Neuronal stem cell (in vitro differentiated cells): Measurements from ENCODE around the gene CARD14. TPM values are rescaled to one million over a fixed set of nuclear protein-coding genes. Genes with fewer than 3 reads are reported as not detected.
"Not testable (repeated sequence)": the region's sequence is repeated elsewhere in the genome, so short reads cannot be mapped to it uniquely, and the experiment has no call there.

ENCODE experiments used
- DNase-seq: peaks from one replicate; pipeline ENCODE4 v3.0.0-alpha.2; 2013; ENCODE audit warnings: low spot score
- H2AFZ ChIP-seq: one replicate; pipeline ENCODE4 v1.6.1; 2013; ENCODE audit warnings: mild to moderate bottlenecking, low read length, inconsistent platforms
- H2AK5ac ChIP-seq: 2 replicates; pipeline ENCODE4 v1.6.1; 2013; ENCODE audit warnings: low read depth, mild to moderate bottlenecking, inconsistent platforms, low read length, moderate library complexity, mixed read lengths
- H2BK120ac ChIP-seq: 2 replicates; pipeline ENCODE4 v1.6.1; 2013; ENCODE audit warnings: low read depth, mild to moderate bottlenecking, inconsistent platforms, low read length, moderate library complexity, mixed read lengths
- H2BK12ac ChIP-seq: one replicate; pipeline ENCODE4 v1.6.1; 2013; ENCODE audit warnings: low read length, inconsistent platforms
- H2BK15ac ChIP-seq: 2 replicates; pipeline ENCODE4 v1.6.1; 2013; ENCODE audit warnings: mild to moderate bottlenecking, low read length, inconsistent platforms, mixed read lengths
- H2BK5ac ChIP-seq: one replicate; pipeline ENCODE4 v1.6.1; 2013; ENCODE audit warnings: inconsistent platforms, mild to moderate bottlenecking, low read length, moderate library complexity
- H3K14ac ChIP-seq: one replicate; pipeline ENCODE4 v1.6.1; 2013; ENCODE audit warnings: low read length, inconsistent platforms
- H3K18ac ChIP-seq: 2 replicates; pipeline ENCODE4 v1.6.1; 2013; ENCODE audit warnings: low read length, inconsistent platforms
- H3K23ac ChIP-seq: 2 replicates; pipeline ENCODE4 v1.6.1; 2013; ENCODE audit warnings: low read depth, mild to moderate bottlenecking, mixed read lengths, low read length, inconsistent platforms; ENCODE audit not compliant: poor library complexity
- H3K27ac ChIP-seq: replicated peaks from 3 replicates; pipeline ENCODE4 v1.5.1; 2013; ENCODE audit warnings: low read length, inconsistent platforms
- H3K27me3 ChIP-seq, 3 experiments: 2 replicates each; pipeline ENCODE4 v1.6.1; 2013; ENCODE audit warnings: low read length in 3 of 3, mild to moderate bottlenecking in 2 of 3, inconsistent platforms in 1 of 3, low read depth in 1 of 3, mixed read lengths in 1 of 3, moderate library complexity in 1 of 3; ENCODE audit not compliant: control insufficient read depth in 3 of 3, insufficient read depth in 3 of 3
- H3K36me3 ChIP-seq, 2 donors: replicated peaks in 1 of 2; 2 replicates each; pipeline ENCODE4 v1.6.1; 2013; ENCODE audit warnings: low read length in 2 of 2; ENCODE audit not compliant: control insufficient read depth in 2 of 2, insufficient read depth in 2 of 2
- H3K4ac ChIP-seq: 2 replicates; pipeline ENCODE4 v1.6.1; 2013; ENCODE audit warnings: inconsistent platforms, mild to moderate bottlenecking, low read length, moderate library complexity
- H3K4me1 ChIP-seq, 2 donors: 1 replicate in 1 of 2; 2 replicates in 1 of 2; pipeline ENCODE4 v1.6.1; 2013; ENCODE audit warnings: low read length in 2 of 2, low read depth in 1 of 2; ENCODE audit not compliant: control insufficient read depth in 2 of 2, insufficient read depth in 1 of 2
- H3K4me2 ChIP-seq: one replicate; pipeline ENCODE4 v1.6.1; 2013; ENCODE audit warnings: mild to moderate bottlenecking, low read length, inconsistent platforms; ENCODE audit not compliant: insufficient read depth, poor library complexity, severe bottlenecking
- H3K4me3 ChIP-seq, 2 donors: 2 replicates each; pipeline ENCODE4 v1.5.1; 2013; ENCODE audit warnings: low read length in 2 of 2, mild to moderate bottlenecking in 2 of 2, inconsistent platforms in 1 of 2, moderate library complexity in 1 of 2
- H3K79me1 ChIP-seq: one replicate; pipeline ENCODE4 v1.6.1; 2013; ENCODE audit warnings: low read depth, mild to moderate bottlenecking, inconsistent platforms, low read length, moderate library complexity
- H3K9ac ChIP-seq: one replicate; pipeline ENCODE4 v1.6.1; 2013; ENCODE audit warnings: mild to moderate bottlenecking, low read depth, low read length, inconsistent platforms; ENCODE audit not compliant: poor library complexity
- H3K9me3 ChIP-seq, 2 donors: replicated peaks in 1 of 2; 2 replicates each; pipeline versions ENCODE3 to v1.6.1; 2013; ENCODE audit warnings: low read length in 2 of 2, mild to moderate bottlenecking in 2 of 2, inconsistent platforms in 1 of 2, low read depth in 1 of 2, mixed read lengths in 1 of 2, moderate library complexity in 1 of 2; ENCODE audit not compliant: control insufficient read depth in 2 of 2, insufficient read depth in 1 of 2
- H4K8ac ChIP-seq: one replicate; pipeline ENCODE4 v1.6.1; 2013; ENCODE audit warnings: low read depth, mild to moderate bottlenecking, inconsistent platforms, low read length, moderate library complexity
- H4K91ac ChIP-seq: one replicate; pipeline ENCODE4 v1.6.1; 2013; ENCODE audit warnings: low read length, low read depth, mild to moderate bottlenecking, inconsistent platforms; ENCODE audit not compliant: poor library complexity
- WGBS, 2 donors: extraction: QIAGEN DNeasy Blood & Tissue Kit; methylation state at CpG; one replicate each; pipeline ENCODE4 v1.1.7; 2013; ENCODE audit warnings: missing lambda C conversion rate in 2 of 2, mixed read lengths in 1 of 2; ENCODE audit not compliant: insufficient read length in 2 of 2, insufficient replicate concordance in 1 of 2; ENCODE audit errors: extremely low coverage in 2 of 2; 5-methylcytosine and 5-hydroxymethylcytosine counted together
- small RNA-seq: library from polyadenylated mRNA; stranded (forward); fragments of <200 nt; extraction: miRNeasy Mini kit (QIAGEN cat#:217004); gene quantifications from one replicate; pipeline ENCODE3, GENCODE V24; 2013; ENCODE audit not compliant: insufficient read depth

Gene CARD14

DNA sequence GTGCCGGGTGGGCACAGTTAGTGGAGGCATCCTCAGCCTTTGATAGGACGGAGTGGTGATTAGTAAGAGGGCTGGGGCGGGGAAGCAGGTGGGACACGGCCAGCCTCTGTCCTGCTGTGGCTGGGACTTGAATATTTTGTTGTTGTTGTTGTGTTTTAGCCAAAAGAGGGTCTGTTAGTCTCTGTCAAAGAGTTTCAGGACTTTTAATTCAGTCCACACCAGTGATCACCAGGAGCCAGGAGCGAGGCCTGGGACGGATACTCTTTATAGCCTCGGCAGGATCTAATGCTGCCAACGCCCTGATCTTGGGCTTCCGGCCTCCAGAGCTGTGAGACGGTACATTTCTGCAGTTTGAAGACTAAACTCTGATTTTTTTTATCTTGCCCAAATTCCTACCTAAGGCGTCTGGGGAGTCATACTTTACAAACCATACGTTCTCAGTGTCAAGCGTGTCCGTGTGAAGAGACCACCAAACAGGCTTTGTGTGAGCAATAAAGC lies 87.9 kb downstream of the CARD14 start:
- Histone ChIP-seq H3K36me3 (peaks cover 0 to 3% of the 10 kb centered on the region in 2 donors), H2BK12ac (no peak overlapping the region), H3K18ac (no peak overlapping the region), H3K9me3 (no peaks in the 10 kb centered on the region), H3K79me1 (no peaks in the 10 kb centered on the region), H3K14ac (no peak overlapping the region), H3K23ac (no peak overlapping the region), H2AFZ (peak overlapping the region; percentile 6), H2BK120ac (no peak overlapping the region), H2BK5ac (no peak overlapping the region), H3K4ac (no peak overlapping the region), H3K9ac (no peak overlapping the region), H4K8ac (no peak overlapping the region), H2BK15ac (no peak overlapping the region), H3K27me3 (no peaks in the 10 kb centered on the region), H2AK5ac (no peak overlapping the region), H3K27ac (peak overlapping the region; percentile 4), H4K91ac (no peak overlapping the region), H3K4me1 (peaks cover 12 to 20% of the 10 kb centered on the region in 2 donors), H3K4me3 (no peak overlapping the region), H3K4me2 (no peak overlapping the region)
- no peak for DNase-seq
- WGBS, 2 donors, result no CpG with 5 or more reads among the region's 14 CpGs

DNA sequence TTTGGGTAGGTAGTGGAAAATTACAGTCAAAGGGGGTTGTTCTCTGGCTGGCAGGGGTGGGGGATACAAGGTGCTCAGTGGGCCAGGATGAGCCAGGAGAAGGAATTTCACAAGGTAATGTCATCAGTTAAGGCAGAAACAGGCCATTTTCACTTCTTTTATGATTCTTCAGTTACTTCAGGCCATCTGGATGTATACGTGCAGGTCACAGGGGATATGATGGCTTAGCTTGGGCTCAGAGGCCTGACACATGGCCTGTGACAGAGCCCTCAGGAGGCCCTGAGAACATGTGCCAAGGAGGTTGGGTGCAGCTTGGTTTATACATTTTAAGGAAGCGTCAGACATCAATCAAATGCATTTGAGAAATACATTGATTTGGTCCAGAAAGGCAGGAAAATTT lies 88.5 kb downstream of the CARD14 start:
- WGBS, 2 donors, result no CpG with 5 or more reads among the region's 2 CpGs
- not testable (repeated sequence) for H2BK15ac ChIP-seq, H2BK12ac ChIP-seq, H2AK5ac ChIP-seq, H3K4me3 ChIP-seq, H3K23ac ChIP-seq, H3K4me2 ChIP-seq, H3K9ac ChIP-seq, DNase-seq, H3K27me3 ChIP-seq, H3K9me3 ChIP-seq, H3K36me3 ChIP-seq, H2BK120ac ChIP-seq, H4K8ac ChIP-seq, H3K18ac ChIP-seq, H4K91ac ChIP-seq, H3K79me1 ChIP-seq, H3K14ac ChIP-seq, H2AFZ ChIP-seq, H2BK5ac ChIP-seq, H3K4ac ChIP-seq, H3K27ac ChIP-seq
- peaks cover 16 to 25% of the 10 kb centered on the region in 2 donors for H3K4me1 ChIP-seq

Small RNA genes within 50 kb of the gene (small RNA-seq; reads per million reads assigned to genes)
- gene AC087741.2, result not detected
